ENCODE measurements around the gene LMTK3.

GRCh38 chr19:48441360-48442050 lies 70.1 kb downstream of the LMTK3 start:
- TF ChIP-seq CTCF (IDR thresholded peaks at IDR 0.05; ENCODE audit: borderline replicate concordance, extremely low read depth, low read length, poor library complexity, severe bottlenecking) (no peak), EZH2 (IDR thresholded peaks at IDR 0.05; ENCODE audit: borderline replicate concordance, low read depth, low read length, severe bottlenecking) (no peak)

All from DND-41 (cell line).